ENCODE results near the gene KRTDAP. TPM values are rescaled to one million over a fixed set of nuclear protein-coding genes. Genes with fewer than 3 reads are reported as not detected.

Gene KRTDAP
- total and polyA plus RNA-seq, 10 of the 15 experiments (the other 5 are each of a cell fraction or from before 2014, with no cell fraction given) = 0.23 TPM; not detected in 9

DNA sequence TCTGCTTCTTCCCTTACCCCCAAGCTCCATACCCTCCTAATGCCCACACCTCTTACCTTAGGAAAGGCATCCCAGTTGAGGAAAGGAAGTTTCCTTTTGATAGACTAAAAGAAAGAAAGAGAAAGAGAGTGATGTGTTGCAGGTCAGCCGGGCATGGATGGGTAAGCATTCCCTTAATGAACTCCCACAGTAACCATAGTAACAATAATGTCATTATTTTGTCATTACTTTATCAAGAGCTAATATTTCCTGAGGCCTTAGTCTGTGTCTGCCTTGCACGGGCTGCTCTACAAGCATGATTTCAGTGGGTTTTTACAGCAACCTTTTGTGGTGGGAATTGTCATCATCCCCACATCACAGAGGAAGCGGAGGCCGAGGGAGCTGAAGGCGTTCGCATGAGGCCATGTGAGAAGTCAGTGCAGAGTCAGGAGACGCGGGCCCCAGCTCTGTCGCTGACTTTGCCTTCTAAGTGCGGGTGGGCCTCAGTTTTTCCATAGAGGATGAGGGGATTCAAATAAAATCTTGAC lies 2.5 kb downstream of the KRTDAP start (continued):
- TF ChIP-seq ZNF384 (IDR thresholded peaks at IDR 0.05; ENCODE audit: borderline replicate concordance, low read depth, low read length) (no peak), ASH2L (IDR thresholded peaks at IDR 0.05; ENCODE audit: borderline replicate concordance, low read depth) (no peak)
- TF ChIP-seq, protein P1, sequence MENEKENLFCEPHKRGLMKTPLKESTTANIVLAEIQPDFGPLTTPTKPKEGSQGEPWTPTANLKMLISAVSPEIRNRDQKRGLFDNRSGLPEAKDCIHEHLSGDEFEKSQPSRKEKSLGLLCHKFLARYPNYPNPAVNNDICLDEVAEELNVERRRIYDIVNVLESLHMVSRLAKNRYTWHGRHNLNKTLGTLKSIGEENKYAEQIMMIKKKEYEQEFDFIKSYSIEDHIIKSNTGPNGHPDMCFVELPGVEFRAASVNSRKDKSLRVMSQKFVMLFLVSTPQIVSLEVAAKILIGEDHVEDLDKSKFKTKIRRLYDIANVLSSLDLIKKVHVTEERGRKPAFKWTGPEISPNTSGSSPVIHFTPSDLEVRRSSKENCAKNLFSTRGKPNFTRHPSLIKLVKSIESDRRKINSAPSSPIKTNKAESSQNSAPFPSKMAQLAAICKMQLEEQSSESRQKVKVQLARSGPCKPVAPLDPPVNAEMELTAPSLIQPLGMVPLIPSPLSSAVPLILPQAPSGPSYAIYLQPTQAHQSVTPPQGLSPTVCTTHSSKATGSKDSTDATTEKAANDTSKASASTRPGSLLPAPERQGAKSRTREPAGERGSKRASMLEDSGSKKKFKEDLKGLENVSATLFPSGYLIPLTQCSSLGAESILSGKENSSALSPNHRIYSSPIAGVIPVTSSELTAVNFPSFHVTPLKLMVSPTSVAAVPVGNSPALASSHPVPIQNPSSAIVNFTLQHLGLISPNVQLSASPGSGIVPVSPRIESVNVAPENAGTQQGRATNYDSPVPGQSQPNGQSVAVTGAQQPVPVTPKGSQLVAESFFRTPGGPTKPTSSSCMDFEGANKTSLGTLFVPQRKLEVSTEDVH (IDR thresholded peaks at IDR 0.05; ENCODE audit: low read depth, partially characterized antibody) = no peak

DNA sequence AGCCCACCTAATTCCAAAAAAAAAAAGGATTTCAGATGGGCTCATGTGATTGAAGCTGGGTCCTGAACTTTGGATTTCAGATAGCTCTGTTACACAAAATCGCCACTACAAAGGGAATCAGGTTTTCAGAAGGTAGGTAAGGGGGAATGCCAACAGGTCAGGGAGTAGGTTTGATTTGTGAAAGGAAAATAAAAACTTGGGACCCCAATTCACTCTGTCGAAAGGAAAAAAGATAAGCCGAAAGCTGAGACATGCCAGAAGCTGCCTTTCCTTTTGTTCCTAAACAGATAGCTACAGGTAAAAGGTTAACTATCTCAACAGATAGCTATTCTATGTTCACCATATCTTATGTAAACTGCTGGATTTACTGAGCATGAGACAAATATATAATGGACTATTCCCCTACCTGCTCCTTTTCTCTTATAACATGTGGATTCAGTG lies 4.0 kb downstream of the KRTDAP start:
- DNase-seq (ENCODE audit: low read depth, low spot score) = no peak
- H3K4me1 ChIP-seq (ENCODE audit: control insufficient read depth, insufficient read depth, low read length) = peaks cover 14% of the 10 kb centered on the region
- SMC1A ChIA-PET (ENCODE audit: uncharacterized antibody, unreplicated experiment) = interaction anchor here (0.8 to 4.1 kb wide), 10 partner anchors 9 to 134 kb away, joined by 3 to 21 read pairs (median 6); no protein-coding TSS in a partner anchor
- POLR2A ChIA-PET = interaction anchor here (0.6 to 2.4 kb wide), 7 partner anchors 9 to 158 kb away, joined by 3 to 10 read pairs (median 5); no protein-coding TSS in a partner anchor
- no peaks in the 10 kb centered on the region for H3K27me3 ChIP-seq (replicated peaks in 1 of 2; ENCODE audit: control insufficient read depth in 2 of 2, insufficient read depth in 2 of 2, low read length in 1 of 2)
- intact Hi-C loops (cut with micrococcal nuclease; ENCODE audit: unreplicated experiment) (no loop called here), in situ Hi-C loops (cut with MboI) (no loop called here)
- H3K9me3 ChIP-seq (replicated peaks; ENCODE audit: control insufficient read depth, insufficient read depth, low read length) = no peaks in the 10 kb centered on the region
- no peak overlapping the region for H2AFZ ChIP-seq (ENCODE audit: control insufficient read depth, low read depth, low read length)
- 94% methylated on average over 3 of the region's 3 CpGs for WGBS (ENCODE audit: insufficient coverage, insufficient replicate concordance, low lambda C conversion rate, missing lambda C conversion rate)
- FAIRE-seq = peak; percentile 7
- no TSS peak for BruUV-seq (replicated peaks)
- H3K4me2 ChIP-seq (ENCODE audit: control insufficient read depth, insufficient read depth) = no peak overlapping the region
- no peak overlapping the region for H3K27ac ChIP-seq (ENCODE audit: control insufficient read depth, insufficient read depth)
- no peaks in the 10 kb centered on the region for H3K36me3 ChIP-seq (ENCODE audit: control insufficient read depth in 2 of 2, insufficient read depth in 2 of 2, low read length in 1 of 2)
- H3K4me3 ChIP-seq = no peak overlapping the region
- CTCF ChIA-PET = interaction anchor here (0.6 to 5.4 kb wide), 11 partner anchors 9 to 345 kb away, joined by 3 to 55 read pairs (median 4); no protein-coding TSS in a partner anchor
- H3K79me2 ChIP-seq (ENCODE audit: control insufficient read depth, insufficient read depth, low read length) = no peaks in the 10 kb centered on the region
- no peak overlapping the region for H3K9ac ChIP-seq (ENCODE audit: control insufficient read depth, insufficient read depth, low read length)
- no peak for TF ChIP-seq YY1 (IDR thresholded peaks at IDR 0.05; ENCODE audit: low read depth, low read length)
- ATAC-seq = no peak
- no peaks in the 10 kb centered on the region for H4K20me1 ChIP-seq (ENCODE audit: control insufficient read depth, insufficient read depth)
- RAD21 ChIA-PET (ENCODE audit: unreplicated experiment) = interaction anchor here (0.7 to 2.7 kb wide), 6 partner anchors 9 to 133 kb away, joined by 3 to 15 read pairs (median 4); no protein-coding TSS in a partner anchor

Measured in GM12878 (cell line).